Right renal pelvis (tissue), 4 donors: ENCODE data around the gene AXDND1. TPM values are rescaled to one million over a fixed set of nuclear protein-coding genes. Genes with fewer than 3 reads are reported as not detected.

ENCODE experiments used
- polyA plus RNA-seq, 4 donors: library from polyadenylated mRNA; unstranded; fragments of 120-200 nt; gene quantifications; one replicate each; pipeline ENCODE4 v1.2.1, GENCODE V29; 2013; ENCODE audit not compliant: insufficient read length in 4 of 4

The AXDND1 gene
- polyA plus RNA-seq, 4 donors, result 10.4 to 21.9 (median 12.6) TPM

Other genes with a start within 250 kb of the AXDND1 start
- 10 to 100 TPM; 10.7 to 11.2 (median 10.9) TPM for gene ABL2, start 136.3 kb upstream of the AXDND1 start, polyA plus RNA-seq
- gene SOAT1, start 72.2 kb upstream of the AXDND1 start, polyA plus RNA-seq, result 10 to 100 TPM; 30.4 to 39.0 (median 36.2) TPM
- gene NPHS2, start 210.0 kb downstream of the AXDND1 start, polyA plus RNA-seq, result 100 to 1,000 TPM; 427 to 500 (median 481) TPM
- 1 to 10 TPM; 2.9 to 6.3 (median 3.8) TPM for gene TDRD5, start 225.9 kb downstream of the AXDND1 start, polyA plus RNA-seq